Mesenteric fat pad (tissue), 1 donor: ENCODE measurements around the gene NOM1. TPM values are rescaled to one million over a fixed set of nuclear protein-coding genes. Genes with fewer than 3 reads are reported as not detected.

ENCODE experiments used
- DNase-seq: peaks from one replicate; pipeline ENCODE4 v3.0.0-alpha.2; 2020; ENCODE audit warnings: low spot score
- total RNA-seq: library from RNA; stranded (reverse); fragmentation: NEBNext Ultra II Directional; extraction: Animal tissue kit (Norgen Biotek cat#: 25700); gene quantifications from one replicate; pipeline ENCODE4 v1.2.1, GENCODE V29; 2021
- donor health status: DM: yes; HTN: yes; CAD: no.

The NOM1 gene
- total RNA-seq, 1 donor from 2014 or later: 19.9 TPM

GRCh38 chr7:156984174-156984891 lies 34.8 kb downstream of the NOM1 start:
- DNase-seq: no peak

- no peak for DNase-seq
Observed at GRCh38 chr7:156985101-156985992, 35.8 kb downstream of the NOM1 start.

GRCh38 chr7:156986378-156986777 lies 36.9 kb downstream of the NOM1 start:
- no peak for DNase-seq

- DNase-seq: no peak
Observed at GRCh38 chr7:156988343-156989185, 39.1 kb downstream of the NOM1 start.

- no peak for DNase-seq
Observed at GRCh38 chr7:156989766-156990535, 40.4 kb downstream of the NOM1 start.

- no peak for DNase-seq
Observed at GRCh38 chr7:156993021-156993924, 43.8 kb downstream of the NOM1 start.

GRCh38 chr7:156993925-156994235 lies 44.4 kb downstream of the NOM1 start:
- DNase-seq: no peak

GRCh38 chr7:156994417-156994816 lies 44.9 kb downstream of the NOM1 start:
- no peak for DNase-seq

- no peak for DNase-seq
Observed at GRCh38 chr7:156998988-156999957, 49.8 kb downstream of the NOM1 start.

- no peak for DNase-seq
Observed at GRCh38 chr7:156999958-157000726, 50.6 kb downstream of the NOM1 start.

- DNase-seq: no peak
Observed at GRCh38 chr7:157000741-157001653, 51.5 kb downstream of the NOM1 start.

- DNase-seq: peak; percentile 85
Observed at GRCh38 chr7:157001920-157002818, 52.7 kb downstream of the NOM1 start.

- peak; percentile 72 for DNase-seq
Observed at GRCh38 chr7:157002819-157003421, 53.4 kb downstream of the NOM1 start.

- DNase-seq: no peak
Observed at GRCh38 chr7:157003445-157003755, 53.9 kb downstream of the NOM1 start.

- peak; percentile 89 for DNase-seq
Observed at GRCh38 chr7:157003756-157004520, 54.4 kb downstream of the NOM1 start.
